ENCODE results near the gene PPP1R7. TPM values are rescaled to one million over a fixed set of nuclear protein-coding genes. Genes with fewer than 3 reads are reported as not detected.
"Not testable (repeated sequence)": the region's sequence is repeated elsewhere in the genome, so short reads cannot be mapped to it uniquely, and the experiment has no call there.

PPP1R7 gene, protein sequence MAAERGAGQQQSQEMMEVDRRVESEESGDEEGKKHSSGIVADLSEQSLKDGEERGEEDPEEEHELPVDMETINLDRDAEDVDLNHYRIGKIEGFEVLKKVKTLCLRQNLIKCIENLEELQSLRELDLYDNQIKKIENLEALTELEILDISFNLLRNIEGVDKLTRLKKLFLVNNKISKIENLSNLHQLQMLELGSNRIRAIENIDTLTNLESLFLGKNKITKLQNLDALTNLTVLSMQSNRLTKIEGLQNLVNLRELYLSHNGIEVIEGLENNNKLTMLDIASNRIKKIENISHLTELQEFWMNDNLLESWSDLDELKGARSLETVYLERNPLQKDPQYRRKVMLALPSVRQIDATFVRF
- 73.9 and 99.0 TPM in 2 replicates for polyA plus RNA-seq (2011; rRNA removed)
- polyA minus RNA-seq (2011; rRNA and poly(A)+ RNA removed) = 62.9 and 65.6 TPM in 2 replicates

GRCh38 chr2:241149925-241150659, at the start of gene PPP1R7:
PPP1R7 (plus strand) TSS chr2:241150467; CDS start chr2:241150496, 29 bp downstream.
- CTCF ChIA-PET = no interaction called here
- TF ChIP-seq, protein P1, sequence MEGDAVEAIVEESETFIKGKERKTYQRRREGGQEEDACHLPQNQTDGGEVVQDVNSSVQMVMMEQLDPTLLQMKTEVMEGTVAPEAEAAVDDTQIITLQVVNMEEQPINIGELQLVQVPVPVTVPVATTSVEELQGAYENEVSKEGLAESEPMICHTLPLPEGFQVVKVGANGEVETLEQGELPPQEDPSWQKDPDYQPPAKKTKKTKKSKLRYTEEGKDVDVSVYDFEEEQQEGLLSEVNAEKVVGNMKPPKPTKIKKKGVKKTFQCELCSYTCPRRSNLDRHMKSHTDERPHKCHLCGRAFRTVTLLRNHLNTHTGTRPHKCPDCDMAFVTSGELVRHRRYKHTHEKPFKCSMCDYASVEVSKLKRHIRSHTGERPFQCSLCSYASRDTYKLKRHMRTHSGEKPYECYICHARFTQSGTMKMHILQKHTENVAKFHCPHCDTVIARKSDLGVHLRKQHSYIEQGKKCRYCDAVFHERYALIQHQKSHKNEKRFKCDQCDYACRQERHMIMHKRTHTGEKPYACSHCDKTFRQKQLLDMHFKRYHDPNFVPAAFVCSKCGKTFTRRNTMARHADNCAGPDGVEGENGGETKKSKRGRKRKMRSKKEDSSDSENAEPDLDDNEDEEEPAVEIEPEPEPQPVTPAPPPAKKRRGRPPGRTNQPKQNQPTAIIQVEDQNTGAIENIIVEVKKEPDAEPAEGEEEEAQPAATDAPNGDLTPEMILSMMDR (IDR thresholded peaks at IDR 0.05; ENCODE audit: low read depth, low read length) = no peak
- Histone ChIP-seq H3K27ac (ENCODE audit: low read depth, low read length) (peak within 1 kb of the TSS; percentile 61), H3K4me3 (ENCODE audit: low read depth, low read length) (peak within 1 kb of the TSS; percentile 91), H3K27me3 (ENCODE audit: control insufficient read depth, insufficient read depth, low read length) (no peaks in the 10 kb centered on the region), H3K9me3 (ENCODE audit: control insufficient read depth, insufficient read depth, low read length) (no peaks in the 10 kb centered on the region; the same call in 1 of the 2 replicates)
- DNase-seq (ENCODE audit: low read depth, low spot score) = peak; percentile 78
- POLR2A ChIA-PET = interaction anchor here (0.7 to 1.2 kb wide), 2 partner anchors 48 to 229 kb away, joined by 3 read pairs; partner anchors contain the start of gene MTERF4

- H3K9me3 ChIP-seq (ENCODE audit: control insufficient read depth, insufficient read depth, low read length) = no peaks in the 10 kb centered on the region
- peak; percentile 8 for DNase-seq (ENCODE audit: low read depth, low spot score)
- H3K4me3 ChIP-seq (ENCODE audit: low read depth, low read length) = peak within 1 kb of the TSS; percentile 83
- ChIA-PET CTCF (interaction anchor here (1.5 kb wide), 1 partner anchor 187 kb away, joined by 3 read pairs; no protein-coding TSS in a partner anchor), POLR2A (interaction anchor here (0.8 to 1.2 kb wide), 3 partner anchors 47 to 213 kb away, joined by 3 to 8 read pairs (median 3); partner anchors contain the start of gene PASK)
- peak within 1 kb of the TSS; percentile 48 for H3K27ac ChIP-seq (ENCODE audit: low read depth, low read length)
- no peaks in the 10 kb centered on the region for H3K27me3 ChIP-seq (ENCODE audit: control insufficient read depth, insufficient read depth, low read length)
- TF ChIP-seq, protein P1 (IDR thresholded peaks at IDR 0.05; ENCODE audit: low read depth, low read length) = no peak
Observed at GRCh38 chr2:241102239-241102803, 47.9 kb upstream of the PPP1R7 start, which contains the start of gene MTERF4. MTERF4 (minus strand) TSS chr2:241102287; CDS start chr2:241102273, 14 bp downstream.

DNA sequence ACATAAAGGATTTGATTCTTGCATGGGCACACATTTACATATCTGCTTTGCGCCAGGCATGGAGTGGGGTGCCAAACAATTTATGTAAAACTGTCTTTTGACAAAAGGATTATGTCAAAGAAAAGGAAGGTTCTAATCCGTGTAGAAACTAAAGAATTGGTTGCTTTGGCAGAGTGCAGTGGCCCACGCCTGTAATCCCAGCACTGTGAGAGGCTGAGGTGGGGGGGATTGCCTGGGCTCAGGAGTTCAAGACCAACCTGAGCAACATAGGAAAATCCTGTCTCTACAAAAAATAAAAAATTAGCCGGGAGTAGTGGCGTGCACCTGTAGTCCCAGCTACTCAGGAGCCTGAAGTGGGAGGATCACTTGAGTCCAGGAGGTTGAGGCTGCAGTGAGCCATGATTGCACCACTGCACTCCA, 47.1 kb upstream of the PPP1R7 start:
- H3K27me3 ChIP-seq (ENCODE audit: control insufficient read depth, insufficient read depth, low read length) = no peaks in the 10 kb centered on the region
- ChIA-PET POLR2A (no interaction called here), CTCF (interaction anchor here (1.5 kb wide), 1 partner anchor 188 kb away, joined by 3 read pairs; no protein-coding TSS in a partner anchor)
- no peaks in the 10 kb centered on the region for H3K9me3 ChIP-seq (ENCODE audit: control insufficient read depth, insufficient read depth, low read length)
- H3K27ac ChIP-seq (ENCODE audit: low read depth, low read length) = no peak overlapping the region
- peak overlapping the region; percentile 83 for H3K4me3 ChIP-seq (ENCODE audit: low read depth, low read length)
- DNase-seq (ENCODE audit: low read depth, low spot score) = no peak
- TF ChIP-seq, protein P1 (IDR thresholded peaks at IDR 0.05; ENCODE audit: low read depth, low read length) = no peak

- CTCF ChIA-PET = interaction anchor here (1.2 kb wide), 1 partner anchor 264 kb away, joined by 3 read pairs; no protein-coding TSS in a partner anchor
- H3K27ac ChIP-seq (ENCODE audit: low read depth, low read length); H3K27me3 ChIP-seq (ENCODE audit: control insufficient read depth, insufficient read depth, low read length); H3K9me3 ChIP-seq (ENCODE audit: control insufficient read depth, insufficient read depth, low read length); H3K4me3 ChIP-seq (ENCODE audit: low read depth, low read length); DNase-seq (ENCODE audit: low read depth, low spot score); POLR2A ChIA-PET: not testable (repeated sequence)
Observed at GRCh38 chr2:241104611-241105010, 45.7 kb upstream of the PPP1R7 start.

DNA sequence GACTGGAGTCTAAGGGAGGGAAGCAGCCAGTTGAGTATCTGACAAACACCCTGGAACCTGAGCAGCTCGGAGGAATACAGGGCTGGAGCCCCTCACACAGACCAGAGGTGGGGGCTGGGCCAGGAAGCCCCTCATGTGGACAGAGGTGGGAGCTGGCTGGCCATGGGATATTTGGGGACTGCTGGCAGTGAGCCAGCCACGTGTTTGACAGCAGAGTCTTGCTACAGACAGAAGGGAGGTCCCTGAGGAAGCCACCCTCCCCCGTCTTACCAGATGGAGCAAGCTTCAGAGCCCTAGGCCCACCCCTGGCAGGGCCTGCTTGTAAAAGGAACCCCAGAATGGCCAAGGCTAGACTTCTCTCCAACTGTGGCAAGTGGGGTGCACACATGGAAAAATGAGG, 44.6 kb upstream of the PPP1R7 start:
- H3K27me3 ChIP-seq (ENCODE audit: control insufficient read depth, insufficient read depth, low read length) = no peaks in the 10 kb centered on the region
- TF ChIP-seq, protein P1 (IDR thresholded peaks at IDR 0.05; ENCODE audit: low read depth, low read length) = no peak
- H3K9me3 ChIP-seq (ENCODE audit: control insufficient read depth, insufficient read depth, low read length) = no peaks in the 10 kb centered on the region
- no peak overlapping the region for H3K27ac ChIP-seq (ENCODE audit: low read depth, low read length)
- DNase-seq (ENCODE audit: low read depth, low spot score) = no peak
- ChIA-PET POLR2A (no interaction called here), CTCF (no interaction called here)
- no peak overlapping the region for H3K4me3 ChIP-seq (ENCODE audit: low read depth, low read length)
